ENCODE results near the gene DROSHA. TPM values are rescaled to one million over a fixed set of nuclear protein-coding genes. Genes with fewer than 3 reads are reported as not detected.

DROSHA gene
- total and polyA plus RNA-seq, 9 donors = 42.5 to 50.2 (median 45.4) TPM

- Histone ChIP-seq H3K27ac (ENCODE audit: low read length) (no peak overlapping the region), H3K4me1 (ENCODE audit: control insufficient read depth, insufficient read depth, low read length) (no peaks in the 10 kb centered on the region), H3K36me3 (ENCODE audit: control insufficient read depth, insufficient read depth, low read length) (no peaks in the 10 kb centered on the region), H3K27me3 (ENCODE audit: control insufficient read depth, insufficient read depth, low read length) (no peaks in the 10 kb centered on the region), H3K9me3 (replicated peaks; ENCODE audit: control insufficient read depth, low read depth, low read length) (peaks cover 4% of the 10 kb centered on the region), H3K4me3 (ENCODE audit: low read length) (no peak overlapping the region)
- no peak for DNase-seq
- no CpG with 5 or more reads among the region's 5 CpGs for WGBS (ENCODE audit: insufficient coverage)
Measured at GRCh38 chr5:31390256-31390655, 141.6 kb downstream of the DROSHA start.

- no peak for DNase-seq
- no peaks in the 10 kb centered on the region for H3K4me1 ChIP-seq (ENCODE audit: control insufficient read depth, insufficient read depth, low read length)
- no peak overlapping the region for H3K27ac ChIP-seq (ENCODE audit: low read length)
- H3K9me3 ChIP-seq (replicated peaks; ENCODE audit: control insufficient read depth, low read depth, low read length) = peaks cover 4% of the 10 kb centered on the region
- H3K27me3 ChIP-seq (ENCODE audit: control insufficient read depth, insufficient read depth, low read length) = no peaks in the 10 kb centered on the region
- no peaks in the 10 kb centered on the region for H3K36me3 ChIP-seq (ENCODE audit: control insufficient read depth, insufficient read depth, low read length)
- H3K4me3 ChIP-seq (ENCODE audit: low read length) = no peak overlapping the region
- 86% methylated on average over 4 of the region's 10 CpGs for WGBS (ENCODE audit: insufficient coverage)
Measured at GRCh38 chr5:31385774-31386537, 145.9 kb downstream of the DROSHA start.

DNA sequence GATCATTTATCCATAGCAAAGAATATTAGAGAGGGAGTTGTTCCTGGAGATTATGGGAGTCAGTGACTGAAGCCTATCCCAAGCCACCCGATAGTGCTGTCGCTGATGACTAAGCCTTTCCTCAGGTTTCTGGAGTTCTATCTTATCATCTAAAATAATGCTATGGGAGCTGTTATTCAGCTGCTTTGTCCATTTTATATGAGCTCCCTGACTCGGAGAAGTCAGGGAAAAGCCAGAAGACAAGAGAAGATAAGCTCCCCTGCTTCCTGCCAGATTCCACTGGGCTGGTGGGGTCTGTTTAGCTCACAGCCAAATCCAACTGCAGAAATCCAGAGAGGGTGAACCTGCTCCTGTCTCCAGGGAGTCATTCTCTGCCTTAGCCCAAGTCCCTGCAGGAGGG is 148.2 kb downstream of the DROSHA start:
- Histone ChIP-seq H3K9me3 (replicated peaks; ENCODE audit: control insufficient read depth, low read depth, low read length) (peaks cover 2% of the 10 kb centered on the region), H3K27me3 (ENCODE audit: control insufficient read depth, insufficient read depth, low read length) (no peaks in the 10 kb centered on the region), H3K4me3 (ENCODE audit: low read length) (no peak overlapping the region), H3K36me3 (ENCODE audit: control insufficient read depth, insufficient read depth, low read length) (no peaks in the 10 kb centered on the region), H3K27ac (ENCODE audit: low read length) (no peak overlapping the region), H3K4me1 (ENCODE audit: control insufficient read depth, insufficient read depth, low read length) (no peaks in the 10 kb centered on the region)
- WGBS (ENCODE audit: insufficient coverage) = 0% methylated on average over 1 of the region's 3 CpGs
- DNase-seq = no peak

DNA sequence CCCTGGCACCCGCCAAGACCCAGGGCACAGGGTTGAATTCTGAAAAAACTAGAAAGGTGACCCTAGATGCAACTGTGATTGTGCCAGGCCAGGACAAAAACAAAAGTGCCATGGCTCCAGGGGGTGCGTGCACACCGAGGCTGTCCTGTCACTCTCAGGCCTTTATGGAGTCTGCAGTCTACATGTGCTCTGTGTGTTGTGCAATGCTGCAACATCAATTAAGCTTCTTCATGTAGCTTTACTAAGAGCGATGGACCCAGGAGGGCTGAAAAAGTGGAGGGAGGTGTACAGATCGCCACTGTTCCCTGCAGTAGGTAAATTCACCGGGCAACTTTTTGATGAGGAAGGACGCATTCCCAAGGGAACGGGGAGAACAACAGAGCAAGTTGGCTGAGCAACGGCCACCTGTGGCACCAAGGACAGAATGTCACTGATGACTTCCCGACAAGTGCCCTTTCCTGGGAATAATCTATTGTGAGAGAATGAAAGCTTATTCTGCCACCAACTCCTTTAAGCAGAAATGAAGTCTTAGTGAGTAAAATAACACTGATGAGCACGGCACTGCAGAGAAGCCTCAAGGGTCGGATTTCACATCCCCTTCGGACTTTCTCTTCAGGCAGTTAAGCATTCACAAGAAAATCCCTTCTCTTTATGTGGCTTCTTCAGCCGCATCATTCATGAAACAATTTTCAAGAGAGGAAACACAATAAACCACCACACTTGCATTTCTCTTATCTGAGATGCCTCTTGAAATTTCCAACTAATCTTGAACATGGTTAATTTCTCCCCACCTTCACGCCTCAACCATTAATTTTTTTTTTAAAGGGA is 149.6 kb downstream of the DROSHA start:
- DNase-seq = no peak
- Histone ChIP-seq H3K4me1 (ENCODE audit: control insufficient read depth, insufficient read depth, low read length) (no peaks in the 10 kb centered on the region), H3K27ac (ENCODE audit: low read length) (no peak overlapping the region), H3K36me3 (ENCODE audit: control insufficient read depth, insufficient read depth, low read length) (no peaks in the 10 kb centered on the region), H3K4me3 (ENCODE audit: low read length) (no peak overlapping the region), H3K9me3 (replicated peaks; ENCODE audit: control insufficient read depth, low read depth, low read length) (no peaks in the 10 kb centered on the region), H3K27me3 (ENCODE audit: control insufficient read depth, insufficient read depth, low read length) (no peaks in the 10 kb centered on the region)
- 48% methylated on average over 5 of the region's 15 CpGs for WGBS (ENCODE audit: insufficient coverage)

DNA sequence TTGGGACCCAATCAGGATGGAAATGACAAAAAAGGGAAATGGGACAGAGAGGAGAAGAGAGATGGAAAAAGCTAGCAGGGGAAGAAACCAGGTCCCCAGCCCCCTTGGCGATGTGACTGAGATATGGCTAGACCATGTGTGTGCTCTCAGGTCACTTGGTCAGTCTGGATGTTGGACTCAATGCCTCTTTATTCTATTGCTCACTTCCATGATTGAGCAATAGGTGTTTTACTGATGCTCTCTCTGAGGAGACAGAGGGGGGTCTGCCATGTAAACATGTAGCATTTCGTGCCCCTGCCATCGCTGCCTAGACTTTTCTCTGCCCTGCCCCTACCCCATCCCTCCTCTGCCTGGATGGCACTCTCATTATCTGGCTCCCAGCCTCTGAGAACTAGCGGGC is 150.6 kb downstream of the DROSHA start:
- no peak overlapping the region for H3K27ac ChIP-seq (ENCODE audit: low read length)
- DNase-seq = no peak
- H3K4me1 ChIP-seq (ENCODE audit: control insufficient read depth, insufficient read depth, low read length) = no peaks in the 10 kb centered on the region
- WGBS (ENCODE audit: insufficient coverage) = 91% methylated on average over 4 of the region's 4 CpGs
- H3K9me3 ChIP-seq (replicated peaks; ENCODE audit: control insufficient read depth, low read depth, low read length) = no peaks in the 10 kb centered on the region
- H3K36me3 ChIP-seq (ENCODE audit: control insufficient read depth, insufficient read depth, low read length) = no peaks in the 10 kb centered on the region
- no peak overlapping the region for H3K4me3 ChIP-seq (ENCODE audit: low read length)
- H3K27me3 ChIP-seq (ENCODE audit: control insufficient read depth, insufficient read depth, low read length) = no peaks in the 10 kb centered on the region

DNA sequence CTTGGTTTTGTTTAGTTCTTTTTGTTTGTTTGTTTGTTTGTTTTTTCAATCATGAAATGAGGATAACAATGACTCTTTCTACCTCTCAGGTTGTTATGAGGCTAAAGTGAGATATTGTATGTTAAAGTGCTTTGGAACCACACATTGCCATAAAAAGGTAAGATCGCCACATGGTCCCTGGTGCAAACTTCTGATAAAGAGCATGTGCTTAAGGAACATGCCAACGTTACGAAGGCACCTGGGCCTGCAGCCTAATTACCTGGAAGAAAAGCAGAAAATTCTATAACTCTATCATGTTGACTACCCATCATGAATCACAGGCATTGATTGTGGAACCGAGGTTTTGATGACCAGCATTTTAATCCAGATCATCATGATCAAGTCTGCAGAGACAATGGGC is 151.8 kb downstream of the DROSHA start:
- no peak overlapping the region for H3K27ac ChIP-seq (ENCODE audit: low read length)
- H3K9me3 ChIP-seq (replicated peaks; ENCODE audit: control insufficient read depth, low read depth, low read length) = no peaks in the 10 kb centered on the region
- H3K4me3 ChIP-seq (ENCODE audit: low read length) = no peak overlapping the region
- H3K4me1 ChIP-seq (ENCODE audit: control insufficient read depth, insufficient read depth, low read length) = no peaks in the 10 kb centered on the region
- no peaks in the 10 kb centered on the region for H3K36me3 ChIP-seq (ENCODE audit: control insufficient read depth, insufficient read depth, low read length)
- DNase-seq = no peak
- no peaks in the 10 kb centered on the region for H3K27me3 ChIP-seq (ENCODE audit: control insufficient read depth, insufficient read depth, low read length)
- WGBS (ENCODE audit: insufficient coverage) = no CpG with 5 or more reads among the region's 4 CpGs

GRCh38 chr5:31378838-31379237 is 153.1 kb downstream of the DROSHA start:
- WGBS (ENCODE audit: insufficient coverage) = 34% methylated on average over 4 of the region's 7 CpGs
- no peak overlapping the region for H3K27ac ChIP-seq (ENCODE audit: low read length)
- no peaks in the 10 kb centered on the region for H3K9me3 ChIP-seq (replicated peaks; ENCODE audit: control insufficient read depth, low read depth, low read length)
- H3K36me3 ChIP-seq (ENCODE audit: control insufficient read depth, insufficient read depth, low read length) = no peaks in the 10 kb centered on the region
- no peak overlapping the region for H3K4me3 ChIP-seq (ENCODE audit: low read length)
- no peaks in the 10 kb centered on the region for H3K27me3 ChIP-seq (ENCODE audit: control insufficient read depth, insufficient read depth, low read length)
- no peaks in the 10 kb centered on the region for H3K4me1 ChIP-seq (ENCODE audit: control insufficient read depth, insufficient read depth, low read length)
- DNase-seq = no peak

DNA sequence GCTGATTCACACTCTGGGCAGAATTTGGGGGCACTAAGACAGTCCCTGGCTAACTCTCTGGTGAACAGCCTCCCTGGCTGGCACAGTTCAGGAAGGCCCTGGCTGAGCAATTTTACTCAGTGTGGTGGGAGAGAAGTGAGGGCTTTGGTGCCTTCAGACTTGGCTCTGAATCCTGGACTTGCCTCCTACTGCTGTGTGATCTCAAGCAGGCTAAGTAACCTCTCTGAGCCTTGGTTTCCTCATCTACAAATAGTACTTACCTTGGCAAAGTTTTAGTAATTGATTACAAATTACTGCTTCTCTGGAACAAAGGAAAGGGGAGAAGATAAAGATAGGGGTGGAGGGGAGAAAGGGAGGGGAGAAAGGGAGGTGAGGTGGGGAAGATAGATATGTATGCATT is 153.8 kb downstream of the DROSHA start:
- no peaks in the 10 kb centered on the region for H3K9me3 ChIP-seq (replicated peaks; ENCODE audit: control insufficient read depth, low read depth, low read length)
- H3K4me3 ChIP-seq (ENCODE audit: low read length) = no peak overlapping the region
- no peaks in the 10 kb centered on the region for H3K27me3 ChIP-seq (ENCODE audit: control insufficient read depth, insufficient read depth, low read length)
- H3K27ac ChIP-seq (ENCODE audit: low read length) = no peak overlapping the region
- no peaks in the 10 kb centered on the region for H3K4me1 ChIP-seq (ENCODE audit: control insufficient read depth, insufficient read depth, low read length)
- no peak for DNase-seq
- H3K36me3 ChIP-seq (ENCODE audit: control insufficient read depth, insufficient read depth, low read length) = no peaks in the 10 kb centered on the region

GRCh38 chr5:31377274-31377946 is 154.5 kb downstream of the DROSHA start:
- WGBS (ENCODE audit: insufficient coverage) = 67% methylated on average over 4 of the region's 6 CpGs
- no peaks in the 10 kb centered on the region for H3K36me3 ChIP-seq (ENCODE audit: control insufficient read depth, insufficient read depth, low read length)

GRCh38 chr5:31375999-31376720 is 155.7 kb downstream of the DROSHA start:
- 78% methylated on average over 5 of the region's 10 CpGs for WGBS (ENCODE audit: insufficient coverage)
- no peaks in the 10 kb centered on the region for H3K9me3 ChIP-seq (replicated peaks; ENCODE audit: control insufficient read depth, low read depth, low read length)
- DNase-seq = no peak
- no peak overlapping the region for H3K27ac ChIP-seq (ENCODE audit: low read length)
- H3K4me1 ChIP-seq (ENCODE audit: control insufficient read depth, insufficient read depth, low read length) = no peaks in the 10 kb centered on the region
- no peaks in the 10 kb centered on the region for H3K36me3 ChIP-seq (ENCODE audit: control insufficient read depth, insufficient read depth, low read length)
- H3K27me3 ChIP-seq (ENCODE audit: control insufficient read depth, insufficient read depth, low read length) = no peaks in the 10 kb centered on the region
- H3K4me3 ChIP-seq (ENCODE audit: low read length) = no peak overlapping the region

More at GRCh38 chr5:31377274-31377946, 154.5 kb downstream of the DROSHA start:
- Histone ChIP-seq H3K4me1 (ENCODE audit: control insufficient read depth, insufficient read depth, low read length) (no peaks in the 10 kb centered on the region), H3K27ac (ENCODE audit: low read length) (no peak overlapping the region), H3K9me3 (replicated peaks; ENCODE audit: control insufficient read depth, low read depth, low read length) (no peaks in the 10 kb centered on the region), H3K27me3 (ENCODE audit: control insufficient read depth, insufficient read depth, low read length) (no peaks in the 10 kb centered on the region), H3K4me3 (ENCODE audit: low read length) (no peak overlapping the region)
- no peak for DNase-seq

Data from muscle of leg (tissue), 11 donors.